B cell (primary cell): Measurements from ENCODE around the gene COQ2. TPM values are rescaled to one million over a fixed set of nuclear protein-coding genes. Genes with fewer than 3 reads are reported as not detected.

ENCODE experiments used
- ATAC-seq: fragments of 200-7000 bp; cut with Tn5 transposase; one replicate; pipeline ENCODE4 v1.10.0; 2021; ENCODE audit warnings: low read depth, mild to moderate bottlenecking, moderate number of reproducible peaks, moderate library complexity
- CTCF ChIA-PET: fragments of 350-600 bp; sonication (Branson Sonifier 250); formaldehyde crosslinking; loops from one replicate; lab custom pipeline; 2021; ENCODE audit warnings: antibody characterized with exemption, inconsistent platforms; lab: Charles Lee
- POLR2A ChIA-PET: fragments of 350-600 bp; sonication (Branson Sonifier 250); formaldehyde crosslinking; loops from one replicate; lab custom pipeline; 2021; ENCODE audit warnings: antibody characterized with exemption; lab: Charles Lee
- DNase-seq: peaks from one replicate; pipeline ENCODE4 v3.0.0; 2013
- H2AFZ ChIP-seq: 2 replicates; pipeline ENCODE4 v1.6.1; 2012; ENCODE audit warnings: mild to moderate bottlenecking, low read depth, low read length; ENCODE audit not compliant: insufficient read depth, poor library complexity, severe bottlenecking
- H3K27ac ChIP-seq, 2 donors: 1 replicate in 1 of 2; 2 replicates in 1 of 2; pipeline ENCODE4 v1.5.1; 2012 to 2013; ENCODE audit warnings: low read length in 2 of 2, mild to moderate bottlenecking in 2 of 2, moderate library complexity in 1 of 2
- H3K27me3 ChIP-seq, 4 experiments: fragments of 200-600 bp in 1 of 4; sonication (generic) in 1 of 4; replicated peaks in 1 of 4; 1 replicate in 2 of 4; 2 replicates in 2 of 4; pipeline versions ENCODE4 v1.6.1 to v1.7.0; 2013 to 2016; ENCODE audit warnings: low read length in 3 of 4, mild to moderate bottlenecking in 2 of 4, mixed read lengths in 1 of 4, moderate library complexity in 1 of 4; ENCODE audit not compliant: insufficient read depth in 4 of 4, control insufficient read depth in 3 of 4; ENCODE audit errors: control extremely low read depth in 1 of 4
- H3K36me3 ChIP-seq, 2 experiments: replicated peaks in 1 of 2; 1 replicate in 1 of 2; 2 replicates in 1 of 2; pipeline versions ENCODE4 v1.6.1 to v1.7.1; 2013; ENCODE audit warnings: low read length in 1 of 2; ENCODE audit not compliant: insufficient read depth in 2 of 2, control insufficient read depth in 1 of 2; ENCODE audit errors: control extremely low read depth in 1 of 2, extremely low read depth in 1 of 2
- H3K4me1 ChIP-seq, 2 donors: fragments of 200-600 bp in 1 of 2; sonication (generic) in 1 of 2; 1 replicate in 1 of 2; 2 replicates in 1 of 2; pipeline versions ENCODE4 v1.5.1 to v1.6.1; 2013 to 2017; ENCODE audit warnings: low read length in 2 of 2; ENCODE audit not compliant: control insufficient read depth in 2 of 2, insufficient read depth in 2 of 2
- H3K4me2 ChIP-seq: replicated peaks from 2 replicates; pipeline ENCODE3; 2012; ENCODE audit warnings: mild to moderate bottlenecking, low read depth, low read length; ENCODE audit not compliant: poor library complexity, severe bottlenecking
- H3K4me3 ChIP-seq, 5 experiments: fragments of 200-600 bp in 1 of 5; sonication (generic) in 1 of 5; 1 replicate in 3 of 5; 2 replicates in 2 of 5; pipeline versions ENCODE4 v1.5.1 to v1.7.0; 2011 to 2016; ENCODE audit warnings: low read length in 4 of 5, mild to moderate bottlenecking in 4 of 5, low read depth in 2 of 5, control low read depth in 1 of 5, moderate library complexity in 1 of 5; ENCODE audit not compliant: insufficient read depth in 1 of 5; ENCODE audit errors: control extremely low read depth in 1 of 5, extremely low read depth in 1 of 5
- H3K79me2 ChIP-seq: fragments of 200-600 bp; sonication (generic); one replicate; pipeline ENCODE4 v1.6.0; 2016; ENCODE audit warnings: low read length; ENCODE audit not compliant: control insufficient read depth, insufficient read depth
- H3K9ac ChIP-seq: fragments of 200-600 bp; sonication (generic); 2 replicates; pipeline ENCODE4 v1.6.1; 2017; ENCODE audit warnings: mild to moderate bottlenecking, low read length, moderate library complexity
- H3K9me3 ChIP-seq, 3 donors: one replicate each; pipeline versions ENCODE4 v1.6.1 to v1.7.1; 2013; ENCODE audit warnings: low read length in 2 of 3; ENCODE audit not compliant: control insufficient read depth in 2 of 3, insufficient read depth in 1 of 3; ENCODE audit errors: control extremely low read depth in 1 of 3
- H4K20me1 ChIP-seq: 2 replicates; pipeline ENCODE4 v1.6.0; 2012; ENCODE audit warnings: mild to moderate bottlenecking, low read length; ENCODE audit not compliant: insufficient read depth, control insufficient read depth, poor library complexity, severe bottlenecking
- H3K27ac Mint-ChIP-seq: one replicate; pipeline ENCODE4 v1.8.0; 2021; ENCODE audit warnings: mixed read lengths
- H3K27me3 Mint-ChIP-seq: one replicate; pipeline ENCODE4 v1.8.0; 2021; ENCODE audit warnings: mixed read lengths
- H3K4me1 Mint-ChIP-seq: one replicate; pipeline ENCODE4 v1.8.0; 2021; ENCODE audit warnings: mixed read lengths
- H3K4me3 Mint-ChIP-seq: one replicate; pipeline ENCODE4 v1.8.0; 2021; ENCODE audit warnings: mixed read lengths
- H3K9me3 Mint-ChIP-seq: one replicate; pipeline ENCODE4 v1.8.0; 2022; ENCODE audit warnings: mixed read lengths; ENCODE audit not compliant: insufficient read depth
- CTCF ChIP-seq: fragments of 200-600 bp; IDR thresholded peaks from one replicate; pipeline ENCODE4 v1.8.0; 2022; ENCODE audit warnings: antibody characterized with exemption, mild to moderate bottlenecking
- EZH2 ChIP-seq: IDR thresholded peaks from 2 replicates; pipeline ENCODE4 v1.6.1; 2012; ENCODE audit warnings: borderline replicate concordance, low read depth, mild to moderate bottlenecking, moderate library complexity, low read length; ENCODE audit not compliant: insufficient read depth, poor library complexity, severe bottlenecking
- WGBS: methylation state at CpG from one replicate; pipeline ENCODE4 v1.1.5; 2013; ENCODE audit warnings: missing lambda C conversion rate; ENCODE audit not compliant: insufficient coverage; 5-methylcytosine and 5-hydroxymethylcytosine counted together
- intact Hi-C: fragments of 100-400 bp; cut with micrococcal nuclease; formaldehyde crosslinking; loops from one replicate; pipeline ENCODE4 v1.10.0; 2022
- polyA plus RNA-seq: library from polyadenylated mRNA; depleted of rRNA; stranded (reverse); fragments of >200 nt; gene quantifications from 2 replicates; pipeline ENCODE4 v1.2.3, GENCODE V29; 2012
- total RNA-seq, 2 donors: library from RNA; stranded (reverse); fragments of 120-200 nt in 1 of 2; gene quantifications; 1 replicate in 1 of 2; 2 replicates in 1 of 2; pipeline versions ENCODE4 v1.2.3 to v1.2.4, GENCODE V29; 2013 to 2022

COQ2 gene
- total and polyA plus RNA-seq, 2 donors (not counting 1 experiment from before 2014, with no cell fraction given) = 8.1 to 27.9 TPM

DNA sequence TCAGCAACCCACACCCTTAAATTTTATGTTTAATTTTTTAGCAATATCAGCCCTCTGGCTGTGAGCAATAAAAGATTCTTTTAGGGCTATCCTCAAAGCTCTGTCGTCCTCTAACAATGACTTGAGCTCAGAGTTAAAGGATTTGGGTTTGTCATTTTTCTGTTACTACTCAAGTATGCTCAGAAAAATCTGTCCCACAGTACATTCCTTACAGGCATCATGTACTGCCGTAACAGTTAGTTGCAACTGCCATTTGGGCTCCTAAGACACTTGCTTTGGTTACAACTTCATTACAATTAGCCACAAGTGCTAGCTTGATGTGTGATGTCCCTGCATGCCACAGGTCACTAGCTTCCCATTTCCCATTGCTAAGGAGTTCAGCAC, 33.2 kb downstream of the COQ2 start:
- Mint-ChIP-seq H3K27ac (peak overlapping the region; percentile 65), H3K4me3 (no peak overlapping the region), H3K27me3 (no peaks in the 10 kb centered on the region), H3K4me1 (peaks cover 48% of the 10 kb centered on the region), H3K9me3 (no peaks in the 10 kb centered on the region)
- POLR2A ChIA-PET = interaction anchor here (0.8 to 1.3 kb wide), 3 partner anchors 138 to 164 kb away, joined by 3 read pairs; no protein-coding TSS in a partner anchor
- H3K4me1 ChIP-seq = peaks cover 34 to 35% of the 10 kb centered on the region in 2 donors
- no peaks in the 10 kb centered on the region for H3K79me2 ChIP-seq
- CTCF ChIA-PET = interaction anchor here (0.7 to 8.6 kb wide), 23 partner anchors 9 to 180 kb away, joined by 3 to 71 read pairs (median 5); partner anchors contain the start of gene PLAC8
- intact Hi-C loops = loop anchor here (5.0 kb wide), 1 partner anchor 79 kb away; no protein-coding TSS in a partner anchor
- no peak overlapping the region for H3K4me2 ChIP-seq
- H2AFZ ChIP-seq = no peak overlapping the region
- no peaks in the 10 kb centered on the region for H4K20me1 ChIP-seq
- WGBS = 94% methylated on average over 2 of the region's 2 CpGs
- H3K9me3 ChIP-seq = no peaks in the 10 kb centered on the region
- no peak for DNase-seq
- TF ChIP-seq EZH2 (no peak), CTCF (no peak)
- H3K9ac ChIP-seq = no peak overlapping the region
- no peak for ATAC-seq
- no peak overlapping the region for H3K4me3 ChIP-seq
- no peaks in the 10 kb centered on the region for H3K36me3 ChIP-seq
- H3K27me3 ChIP-seq = no peaks in the 10 kb centered on the region
- H3K27ac ChIP-seq = no peak overlapping the region

DNA sequence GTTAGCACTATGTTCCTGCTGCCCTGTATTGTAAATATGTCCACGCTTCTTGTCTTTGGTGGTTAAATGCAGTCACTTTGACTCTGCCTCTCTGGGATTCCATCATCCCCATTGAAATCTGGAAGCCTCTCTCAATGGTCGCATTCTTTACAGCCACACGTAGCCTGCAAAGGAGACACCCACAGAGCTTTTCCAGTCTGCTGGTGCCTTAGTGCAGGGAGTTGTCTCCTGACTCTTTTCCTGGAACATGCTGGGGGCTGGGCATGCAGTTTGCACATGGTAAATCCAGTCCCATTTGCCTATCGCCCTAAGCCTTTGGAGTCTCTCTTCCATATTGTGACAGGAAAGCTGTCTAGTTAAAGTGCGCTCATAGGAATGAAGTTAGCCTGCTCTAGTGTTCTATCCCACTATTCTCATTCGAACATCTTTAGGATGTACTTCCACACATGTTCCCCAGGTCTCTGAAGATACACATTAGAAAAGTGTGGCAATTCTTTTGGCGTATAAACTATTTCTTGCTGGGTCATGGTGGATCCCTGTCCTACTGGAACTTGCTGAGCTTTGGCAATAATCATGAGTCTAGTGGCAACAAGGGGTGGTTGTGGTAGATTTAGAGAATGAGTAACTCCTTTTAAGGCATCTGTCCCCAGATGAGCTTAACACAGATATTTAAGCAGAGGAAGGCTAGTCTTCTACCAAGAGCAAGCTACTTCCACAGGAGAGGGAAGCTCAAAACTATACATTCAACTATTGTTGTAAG, 33.7 kb downstream of the COQ2 start:
- intact Hi-C loops = loop anchor here (5.0 kb wide), 1 partner anchor 79 kb away; no protein-coding TSS in a partner anchor
- peak overlapping the region; percentile 28 for H3K27ac Mint-ChIP-seq

More for the DNA sequence above, 33.7 kb downstream of the COQ2 start:
- Mint-ChIP-seq H3K27me3 (no peaks in the 10 kb centered on the region), H3K4me1 (peaks cover 48% of the 10 kb centered on the region), H3K4me3 (no peak overlapping the region), H3K9me3 (no peaks in the 10 kb centered on the region)
- H2AFZ ChIP-seq = no peak overlapping the region
- no peak overlapping the region for H3K4me3 ChIP-seq
- ChIA-PET POLR2A (interaction anchor here (0.8 to 1.3 kb wide), 3 partner anchors 138 to 163 kb away, joined by 3 read pairs; no protein-coding TSS in a partner anchor), CTCF (interaction anchor here (0.7 to 8.6 kb wide), 23 partner anchors 9 to 180 kb away, joined by 3 to 71 read pairs (median 5); partner anchors contain the start of gene PLAC8)
- TF ChIP-seq EZH2 (no peak), CTCF (no peak)
- H3K9me3 ChIP-seq = no peaks in the 10 kb centered on the region
- DNase-seq (no peak), ATAC-seq (no peak)
- 100% methylated on average over 6 of the region's 7 CpGs for whole genome bisulfite sequencing
- H3K27me3 ChIP-seq = no peaks in the 10 kb centered on the region
- H3K36me3 ChIP-seq = no peaks in the 10 kb centered on the region
- H3K4me1 ChIP-seq = peaks cover 29% of the 10 kb centered on the region in 2 donors
- no peak overlapping the region for H3K9ac ChIP-seq
- no peaks in the 10 kb centered on the region for H3K79me2 ChIP-seq
- H3K27ac ChIP-seq = no peak overlapping the region
- H3K4me2 ChIP-seq = no peak overlapping the region
- H4K20me1 ChIP-seq = no peaks in the 10 kb centered on the region
